GM19455 (cell line): ENCODE measurements around the gene CCNY.

Experiments
- ATAC-seq: cut with Tn5 transposase; IDR thresholded peaks from one replicate; pipeline ENCODE4 v1.9.1; 2021; ENCODE audit not compliant: unreplicated experiment

The CCNY gene

GRCh38 chr10:35379226-35380137, 43.2 kb downstream of the CCNY start:
- ATAC-seq: peak; percentile 53

GRCh38 chr10:35382096-35382495, 45.8 kb downstream of the CCNY start:
- no peak for ATAC-seq

- ATAC-seq: no peak
Observed at GRCh38 chr10:35384265-35384868, 48.1 kb downstream of the CCNY start.

- no peak for ATAC-seq
Observed at GRCh38 chr10:35386594-35387174, 50.4 kb downstream of the CCNY start.

GRCh38 chr10:35387768-35388167, 51.5 kb downstream of the CCNY start:
- peak; percentile 74 for ATAC-seq

GRCh38 chr10:35388197-35388596, 51.9 kb downstream of the CCNY start:
- ATAC-seq: peak; percentile 46

- no peak for ATAC-seq
Observed at GRCh38 chr10:35388682-35389081, 52.4 kb downstream of the CCNY start.

GRCh38 chr10:35390161-35390840, 54.0 kb downstream of the CCNY start:
- no peak for ATAC-seq

- no peak for ATAC-seq
Observed at GRCh38 chr10:35390843-35391152, 54.5 kb downstream of the CCNY start.

- no peak for ATAC-seq
Observed at GRCh38 chr10:35391153-35391953, 55.0 kb downstream of the CCNY start.

GRCh38 chr10:35391954-35392262, 55.6 kb downstream of the CCNY start:
- ATAC-seq: no peak

GRCh38 chr10:35392482-35393228, 56.3 kb downstream of the CCNY start:
- no peak for ATAC-seq

- no peak for ATAC-seq
Observed at GRCh38 chr10:35394411-35394851, 58.1 kb downstream of the CCNY start.

- ATAC-seq: no peak
Observed at GRCh38 chr10:35394934-35395333, 58.6 kb downstream of the CCNY start.

GRCh38 chr10:35396560-35397434, 60.5 kb downstream of the CCNY start:
- ATAC-seq: no peak

GRCh38 chr10:35397953-35398352, 61.6 kb downstream of the CCNY start:
- no peak for ATAC-seq

GRCh38 chr10:35398355-35398754, 62.0 kb downstream of the CCNY start:
- ATAC-seq: no peak

- no peak for ATAC-seq
Observed at GRCh38 chr10:35398908-35399307, 62.6 kb downstream of the CCNY start.

- no peak for ATAC-seq
Observed at GRCh38 chr10:35399414-35400009, 63.2 kb downstream of the CCNY start.
